ENCODE measurements around the gene NAALADL2. TPM values are rescaled to one million over a fixed set of nuclear protein-coding genes. Genes with fewer than 3 reads are reported as not detected.

Gene NAALADL2
- total and polyA plus RNA-seq, 2 of the 8 experiments (the other 6 are each of a cell fraction or from before 2014, with no cell fraction given), result 0.12 to 0.22 TPM

- TF ChIP-seq CHD7 (IDR thresholded peaks at IDR 0.05; ENCODE audit: insufficient replicate concordance, low read length) (no peak), HDAC6 (IDR thresholded peaks at IDR 0.05; ENCODE audit: low read depth, low read length) (no peak), JUN (IDR thresholded peaks at IDR 0.05; ENCODE audit: low read depth, low read length) (no peak)
These were observed 187.5 kb downstream of the NAALADL2 start (continued) for GRCh38 chr3:175046601-175047000.
